Ishikawa (cell line): ENCODE data around the gene SIPA1.

ENCODE experiments used
- CEBPB ChIP-seq: IDR thresholded peaks from 2 replicates; pipeline ENCODE4 v1.6.1; 2012
- CREB1 ChIP-seq: IDR thresholded peaks from 2 replicates; pipeline ENCODE4 v1.6.1; 2012; ENCODE audit warnings: low read depth
- EGR1 ChIP-seq: IDR thresholded peaks from 2 replicates; pipeline ENCODE4 v1.6.1; 2012
- EP300 ChIP-seq: IDR thresholded peaks from 2 replicates; pipeline ENCODE4 v1.6.1; 2012; ENCODE audit warnings: borderline replicate concordance
- FOXM1 ChIP-seq: IDR thresholded peaks from 2 replicates; pipeline ENCODE4 v1.6.1; 2012; ENCODE audit warnings: low read depth, borderline replicate concordance
- MAX ChIP-seq: IDR thresholded peaks from 2 replicates; pipeline ENCODE4 v1.6.1; 2012
- NFIC ChIP-seq: IDR thresholded peaks from 2 replicates; pipeline ENCODE4 v1.6.1; 2012
- RAD21 ChIP-seq: IDR thresholded peaks from 2 replicates; pipeline ENCODE4 v1.6.1; 2012; ENCODE audit warnings: low read depth
- REST ChIP-seq: IDR thresholded peaks from 2 replicates; pipeline ENCODE4 v1.6.1; 2012; ENCODE audit warnings: low read depth, mild to moderate bottlenecking
- TAF1 ChIP-seq: IDR thresholded peaks from 2 replicates; pipeline ENCODE4 v1.6.1; 2012; ENCODE audit warnings: low read depth, mild to moderate bottlenecking
- TCF12 ChIP-seq: IDR thresholded peaks from 2 replicates; pipeline ENCODE4 v1.6.1; 2012; ENCODE audit warnings: low read depth
- TEAD4 ChIP-seq: IDR thresholded peaks from 2 replicates; pipeline ENCODE4 v1.6.1; 2012
- YY1 ChIP-seq: IDR thresholded peaks from 2 replicates; pipeline ENCODE4 v1.6.1; 2012; ENCODE audit warnings: low read depth
- ZBTB7A ChIP-seq: IDR thresholded peaks from 2 replicates; pipeline ENCODE4 v1.6.1; 2012; ENCODE audit warnings: low read depth
- TF ChIP-seq, protein P1 (sequence below): IDR thresholded peaks from 2 replicates; pipeline ENCODE4 v1.6.1; 2012

SIPA1 gene

GRCh38 chr11:65646288-65646957 lies 8.5 kb downstream of the SIPA1 start:
- no peak for TF ChIP-seq REST
- no peak for TF ChIP-seq ZBTB7A
- TF ChIP-seq, protein P1, sequence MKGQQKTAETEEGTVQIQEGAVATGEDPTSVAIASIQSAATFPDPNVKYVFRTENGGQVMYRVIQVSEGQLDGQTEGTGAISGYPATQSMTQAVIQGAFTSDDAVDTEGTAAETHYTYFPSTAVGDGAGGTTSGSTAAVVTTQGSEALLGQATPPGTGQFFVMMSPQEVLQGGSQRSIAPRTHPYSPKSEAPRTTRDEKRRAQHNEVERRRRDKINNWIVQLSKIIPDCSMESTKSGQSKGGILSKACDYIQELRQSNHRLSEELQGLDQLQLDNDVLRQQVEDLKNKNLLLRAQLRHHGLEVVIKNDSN = no peak
- no peak for TF ChIP-seq CREB1
- TF ChIP-seq CEBPB = no peak

GRCh38 chr11:65646958-65647701 lies 9.2 kb downstream of the SIPA1 start:
- TF ChIP-seq EGR1 = no peak
- no peak for TF ChIP-seq CEBPB
- peak; percentile 39; the same call in 1 of the 2 replicates for TF ChIP-seq TAF1
- TF ChIP-seq MAX = peak; percentile 87; the same call in 1 of the 2 replicates

- no peak for TF ChIP-seq TEAD4
- no peak for TF ChIP-seq EGR1
- no peak for TF ChIP-seq REST
- no peak for TF ChIP-seq CEBPB
- TF ChIP-seq FOXM1 = no peak
- TF ChIP-seq MAX = no peak
- no peak for TF ChIP-seq TCF12
- no peak for TF ChIP-seq YY1
- TF ChIP-seq TAF1 = no peak
- TF ChIP-seq, protein P1 = no peak
- no peak for TF ChIP-seq NFIC
- no peak for TF ChIP-seq CREB1
- TF ChIP-seq EP300 = no peak
- TF ChIP-seq RAD21 = no peak
- TF ChIP-seq ZBTB7A = no peak
Observed at GRCh38 chr11:65648997-65649493, 11.1 kb downstream of the SIPA1 start.

DNA sequence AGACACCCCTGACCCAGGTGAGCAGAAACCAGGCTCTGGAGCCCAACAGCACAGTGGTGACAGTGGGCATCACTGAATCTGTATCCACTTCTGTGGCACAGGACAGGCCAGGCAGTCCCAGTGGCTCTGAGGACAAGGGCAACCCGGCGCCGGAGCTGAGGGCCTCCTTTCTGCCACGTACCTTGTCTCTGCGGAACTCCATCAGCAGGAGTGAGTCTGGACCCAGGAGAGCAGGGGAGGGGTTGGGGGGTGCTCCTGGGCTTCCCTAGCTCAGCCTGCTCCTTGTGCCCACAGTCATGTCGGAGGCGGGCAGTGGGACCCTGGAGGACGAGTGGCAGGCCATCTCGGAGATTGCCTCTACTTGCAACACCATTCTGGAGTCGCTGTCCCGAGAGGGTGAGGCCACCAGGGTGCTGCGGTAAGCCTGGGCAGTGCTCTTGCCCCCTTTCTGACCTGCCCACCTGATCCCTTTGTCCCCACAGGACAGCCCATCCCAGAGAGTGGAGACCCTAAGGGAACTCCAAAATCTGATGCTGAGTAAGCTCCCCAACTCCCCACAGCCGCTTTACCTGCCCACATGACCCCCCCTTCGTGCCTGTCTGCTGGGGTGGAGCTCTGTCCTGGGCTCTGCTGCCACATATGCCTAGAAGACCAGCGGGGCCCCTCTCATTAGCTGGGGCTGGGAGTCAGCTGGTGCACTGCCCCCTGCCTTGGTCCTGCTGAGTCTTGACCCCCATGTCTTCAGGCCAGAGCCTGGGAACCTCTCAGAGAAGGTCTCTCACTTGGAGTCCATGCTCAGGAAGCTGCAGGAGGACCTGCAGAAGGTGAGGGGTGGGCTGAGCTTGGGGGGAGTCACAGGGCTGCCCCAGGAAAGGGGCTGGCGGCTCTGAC lies 12.0 kb downstream of the SIPA1 start:
- no peak for TF ChIP-seq CREB1
- TF ChIP-seq TAF1 = no peak
- TF ChIP-seq EGR1 = no peak
- TF ChIP-seq FOXM1 = no peak
- TF ChIP-seq RAD21 = no peak
- no peak for TF ChIP-seq YY1
- no peak for TF ChIP-seq NFIC
- no peak for TF ChIP-seq CEBPB
- no peak for TF ChIP-seq TCF12
- TF ChIP-seq, protein P1 = no peak
- no peak for TF ChIP-seq MAX
